ENCODE data around the gene CC2D2A. TPM values are rescaled to one million over a fixed set of nuclear protein-coding genes. Genes with fewer than 3 reads are reported as not detected.
A peak's percentile ranks its signal among the peaks of the same experiment; 100 is the strongest.

The CC2D2A gene
- total RNA-seq, 2 donors from 2014 or later = not detected

DNA sequence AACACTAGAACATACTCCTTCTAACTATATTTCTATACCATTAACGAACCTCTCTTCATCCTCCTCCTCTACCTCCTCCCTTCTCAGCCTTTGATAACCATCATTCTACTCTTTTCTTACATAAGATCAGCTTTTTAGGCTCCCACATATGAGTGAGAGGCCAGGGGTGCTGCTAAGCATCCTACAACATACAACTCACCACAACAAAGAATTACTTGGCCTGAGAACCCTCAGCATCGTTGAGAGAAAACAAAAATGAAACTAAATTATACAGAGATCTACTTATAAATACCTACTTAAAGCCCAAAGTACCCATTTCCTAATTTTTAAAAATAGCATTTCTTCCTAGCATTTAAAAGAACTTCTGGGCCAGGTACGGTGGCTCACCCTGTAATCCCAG, 77.7 kb downstream of the CC2D2A start:
- H3K4me1 Mint-ChIP-seq = peaks cover 10% of the 10 kb centered on the region
- peak; percentile 66 for ATAC-seq (replicated peaks)
- H3K27ac Mint-ChIP-seq = peak overlapping the region; percentile 77
- H3K9me3 Mint-ChIP-seq = no peaks in the 10 kb centered on the region
- H3K4me3 Mint-ChIP-seq = peak overlapping the region; percentile 65
- peaks cover 5% of the 10 kb centered on the region for H3K36me3 Mint-ChIP-seq (ENCODE audit: low read depth)
- no peaks in the 10 kb centered on the region for H3K27me3 Mint-ChIP-seq

DNA sequence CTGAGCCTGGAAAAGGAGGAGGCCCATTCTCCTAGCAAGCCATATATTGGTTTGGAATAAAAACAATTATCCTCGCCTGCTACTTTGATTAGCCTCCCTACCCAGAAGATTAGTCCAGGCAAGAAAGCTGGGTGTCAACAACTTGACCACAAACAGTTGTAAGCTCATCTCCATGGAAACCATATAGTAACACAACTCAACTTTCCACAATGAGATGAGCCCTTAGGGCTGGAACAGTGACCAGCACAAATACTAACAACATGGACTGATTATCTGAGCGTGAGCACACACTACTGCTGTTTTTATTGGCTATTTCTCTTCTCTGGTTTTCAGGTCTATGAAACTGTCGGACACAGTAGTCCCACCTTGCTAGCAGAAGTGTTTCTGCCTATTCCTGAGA, 80.8 kb downstream of the CC2D2A start:
- Mint-ChIP-seq H3K4me1 (peaks cover 10% of the 10 kb centered on the region), H3K4me3 (no peak overlapping the region), H3K27me3 (no peaks in the 10 kb centered on the region), H3K27ac (no peak overlapping the region), H3K9me3 (no peaks in the 10 kb centered on the region), H3K36me3 (ENCODE audit: low read depth) (peaks cover 2% of the 10 kb centered on the region)
- ATAC-seq (replicated peaks) = no peak

DNA sequence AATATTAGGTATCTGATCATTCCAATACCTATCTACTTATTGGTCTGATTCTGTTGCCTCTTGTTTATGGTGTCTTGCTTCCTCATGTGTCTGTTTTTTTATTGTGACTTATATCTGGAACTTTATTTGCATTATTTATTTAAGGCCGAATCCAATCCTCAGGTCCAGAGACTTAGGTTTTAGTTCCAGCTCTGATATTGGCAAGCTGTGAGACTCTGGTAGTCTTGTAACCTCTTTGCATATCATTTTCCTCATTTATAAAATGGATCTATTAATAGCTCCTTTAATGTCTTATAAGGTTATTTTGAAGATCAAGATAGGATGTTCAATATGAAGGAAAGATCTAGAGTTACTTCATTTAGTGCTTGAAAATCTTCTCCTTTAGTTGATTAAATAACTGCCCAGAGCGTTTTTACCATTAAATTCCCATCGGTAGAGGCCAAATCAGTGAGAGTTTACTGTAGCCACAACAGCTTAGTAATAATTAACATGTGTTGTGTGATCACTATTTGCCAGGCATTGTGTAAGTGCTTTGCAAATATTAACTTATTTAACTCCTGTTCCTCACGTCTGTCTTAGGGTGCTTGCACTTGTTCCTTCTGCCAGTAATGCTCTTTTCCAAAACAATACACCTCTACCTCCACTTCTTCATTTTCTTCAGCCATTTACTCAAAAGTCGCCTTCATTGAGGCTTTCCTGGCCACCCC, 82.2 kb downstream of the CC2D2A start:
- Mint-ChIP-seq H3K36me3 (ENCODE audit: low read depth) (no peaks in the 10 kb centered on the region), H3K4me1 (peaks cover 6% of the 10 kb centered on the region), H3K4me3 (no peak overlapping the region), H3K9me3 (no peaks in the 10 kb centered on the region), H3K27me3 (no peaks in the 10 kb centered on the region), H3K27ac (no peak overlapping the region)
- no peak for ATAC-seq (replicated peaks)

DNA sequence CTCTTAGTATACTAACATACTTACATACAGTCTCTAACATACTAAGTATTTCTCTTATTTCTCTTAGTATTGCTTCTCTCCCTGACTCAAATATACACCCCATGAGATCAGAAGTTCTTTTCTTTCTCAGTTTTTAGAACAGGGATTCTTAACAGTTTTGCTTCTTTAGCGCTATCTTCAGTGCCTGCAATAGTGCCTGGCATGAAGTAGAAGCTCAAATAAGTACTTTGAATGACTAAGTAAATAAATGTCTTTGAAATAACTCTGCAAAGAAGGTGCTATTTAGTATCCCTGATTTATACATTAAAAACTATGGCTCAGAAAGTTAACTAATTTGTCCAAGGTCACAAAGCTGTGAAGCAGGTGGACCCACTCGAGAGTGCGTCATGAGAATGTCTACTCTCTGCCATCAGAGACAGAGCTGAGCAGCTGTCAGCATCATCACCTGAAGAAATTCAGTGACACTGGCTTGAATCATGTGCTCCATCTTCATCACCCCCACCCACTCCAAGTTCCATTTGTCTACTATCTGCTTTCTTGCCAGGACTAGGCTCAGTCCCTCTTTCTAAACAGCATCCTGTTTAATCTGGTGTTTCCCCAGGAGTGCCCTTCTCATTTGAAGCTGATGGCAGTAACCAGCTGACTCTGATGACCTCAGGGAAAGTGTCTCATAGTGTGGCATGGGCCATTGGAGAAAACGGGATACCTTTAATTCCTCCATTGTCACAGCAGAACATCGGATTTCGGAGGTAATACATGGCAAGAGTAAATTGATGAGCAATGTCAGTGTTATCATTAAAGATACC, 83.1 kb downstream of the CC2D2A start:
- H3K27me3 Mint-ChIP-seq = no peaks in the 10 kb centered on the region
- H3K9me3 Mint-ChIP-seq = no peaks in the 10 kb centered on the region
- H3K4me1 Mint-ChIP-seq = no peaks in the 10 kb centered on the region
- no peak overlapping the region for H3K27ac Mint-ChIP-seq
- peak; percentile 54 for ATAC-seq (replicated peaks)
- H3K4me3 Mint-ChIP-seq = no peak overlapping the region
- H3K36me3 Mint-ChIP-seq (ENCODE audit: low read depth) = no peaks in the 10 kb centered on the region

DNA sequence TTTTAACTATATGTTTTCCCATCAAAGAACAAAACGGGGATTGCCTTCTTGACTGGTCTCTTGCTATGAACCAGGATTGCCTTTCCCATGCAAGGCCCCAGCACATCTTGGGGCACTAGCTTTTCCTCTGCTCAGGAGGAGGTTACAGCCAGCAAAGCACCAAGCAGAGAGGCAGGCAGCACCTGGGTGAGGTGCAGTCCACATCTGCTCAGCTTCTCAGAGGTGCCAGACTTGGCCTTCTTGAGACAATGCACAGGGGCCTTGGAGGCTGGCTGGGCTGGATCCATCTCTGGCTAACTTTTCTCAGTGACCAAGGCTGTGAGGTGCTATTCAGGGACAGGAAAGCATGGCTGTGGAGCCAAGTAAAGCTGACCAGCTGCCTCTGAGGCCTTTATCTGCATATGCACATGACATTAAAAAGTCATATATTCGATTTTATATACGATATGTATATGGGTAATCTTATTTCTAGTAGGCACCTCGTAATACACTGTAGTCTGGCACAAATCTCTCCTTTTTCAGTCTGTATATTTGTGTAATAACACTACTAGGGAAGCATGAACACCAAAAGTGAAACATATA, 86.9 kb downstream of the CC2D2A start:
- H3K36me3 Mint-ChIP-seq (ENCODE audit: low read depth) = no peaks in the 10 kb centered on the region
- H3K4me1 Mint-ChIP-seq = no peaks in the 10 kb centered on the region
- H3K4me3 Mint-ChIP-seq = no peak overlapping the region
- no peaks in the 10 kb centered on the region for H3K27me3 Mint-ChIP-seq
- ATAC-seq (replicated peaks) = no peak
- H3K9me3 Mint-ChIP-seq = no peaks in the 10 kb centered on the region
- no peak overlapping the region for H3K27ac Mint-ChIP-seq

DNA sequence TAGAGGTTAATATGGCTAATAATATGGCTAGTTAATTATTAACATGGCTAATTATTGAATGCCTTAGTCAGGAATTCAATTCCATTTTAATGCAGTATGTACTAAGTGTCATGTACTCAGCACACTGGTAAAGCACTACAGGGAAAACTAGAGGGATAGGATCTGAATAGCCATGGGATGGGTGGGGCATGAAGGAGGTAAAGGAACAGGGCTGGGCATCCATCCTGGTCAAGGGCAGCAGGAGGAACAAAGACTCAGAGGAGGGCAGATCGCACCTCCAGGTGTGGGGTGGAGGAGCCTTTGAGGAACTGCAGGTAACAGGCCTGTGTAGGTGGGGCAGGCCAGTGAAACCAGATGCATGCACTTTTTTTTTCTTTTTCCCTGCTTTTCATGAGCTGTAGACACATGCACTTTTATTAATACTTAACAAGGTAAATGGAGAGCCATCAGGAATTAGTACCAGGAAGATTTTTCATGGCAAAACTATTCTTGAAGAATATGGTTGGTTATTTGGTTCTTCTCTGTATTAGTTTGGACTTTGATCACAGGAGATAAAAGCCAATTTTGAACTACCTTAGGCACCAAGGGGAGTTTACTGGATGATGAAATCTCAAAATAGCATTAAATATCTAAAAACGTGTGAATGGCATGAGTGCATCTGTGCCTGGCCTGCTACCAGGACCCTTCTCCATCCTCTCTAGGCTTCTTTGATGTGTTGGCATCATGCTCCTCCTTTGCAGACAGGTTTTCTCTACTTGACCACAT, 88.3 kb downstream of the CC2D2A start:
- H3K4me1 Mint-ChIP-seq = no peaks in the 10 kb centered on the region
- no peak overlapping the region for H3K27ac Mint-ChIP-seq
- H3K9me3 Mint-ChIP-seq = no peaks in the 10 kb centered on the region
- H3K27me3 Mint-ChIP-seq = no peaks in the 10 kb centered on the region
- ATAC-seq (replicated peaks) = no peak
- no peak overlapping the region for H3K4me3 Mint-ChIP-seq
- H3K36me3 Mint-ChIP-seq (ENCODE audit: low read depth) = no peaks in the 10 kb centered on the region

DNA sequence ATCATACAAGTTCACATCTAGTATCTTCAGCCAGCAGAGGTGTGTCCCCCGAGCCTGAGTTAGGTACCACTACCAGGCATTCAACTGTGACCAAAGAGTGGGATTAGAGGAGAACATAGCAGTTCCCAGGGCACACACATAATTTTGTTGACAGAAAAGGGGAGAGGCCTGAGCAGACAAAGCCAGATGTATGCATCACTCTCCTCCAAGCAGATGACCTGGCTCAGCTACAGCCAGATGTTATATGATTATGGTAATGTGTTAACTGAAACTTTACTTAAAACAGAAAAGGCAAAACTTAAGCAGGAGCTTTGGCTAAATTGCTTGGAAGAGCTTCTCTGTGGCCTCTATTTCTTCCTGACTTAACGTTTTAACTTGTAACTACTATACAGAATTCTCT, 88.9 kb downstream of the CC2D2A start:
- no peak overlapping the region for H3K4me3 Mint-ChIP-seq
- H3K4me1 Mint-ChIP-seq = no peaks in the 10 kb centered on the region
- H3K27ac Mint-ChIP-seq = no peak overlapping the region
- no peak for ATAC-seq (replicated peaks)
- no peaks in the 10 kb centered on the region for H3K27me3 Mint-ChIP-seq
- H3K9me3 Mint-ChIP-seq = no peaks in the 10 kb centered on the region
- H3K36me3 Mint-ChIP-seq (ENCODE audit: low read depth) = no peaks in the 10 kb centered on the region

DNA sequence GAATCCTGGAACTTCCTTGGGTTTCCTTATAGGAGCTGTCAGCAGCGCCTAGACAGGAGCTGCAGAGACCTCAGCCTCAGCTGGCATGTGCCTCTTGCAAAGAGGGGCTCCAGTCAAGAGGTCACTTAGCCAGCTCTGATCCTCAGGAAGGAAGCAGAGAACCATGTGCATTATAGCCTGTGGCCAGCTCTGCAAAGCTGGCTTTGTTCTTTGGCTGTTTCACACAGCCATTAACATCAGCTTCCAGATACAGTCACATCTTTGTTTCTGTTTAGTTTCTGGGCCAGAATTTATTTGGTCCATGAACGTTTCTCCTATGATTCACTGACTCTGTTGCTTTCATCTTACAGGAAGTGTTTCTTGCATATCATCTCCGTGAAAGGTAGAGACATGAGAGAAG, 92.4 kb downstream of the CC2D2A start:
- no peaks in the 10 kb centered on the region for H3K27me3 Mint-ChIP-seq

DNA sequence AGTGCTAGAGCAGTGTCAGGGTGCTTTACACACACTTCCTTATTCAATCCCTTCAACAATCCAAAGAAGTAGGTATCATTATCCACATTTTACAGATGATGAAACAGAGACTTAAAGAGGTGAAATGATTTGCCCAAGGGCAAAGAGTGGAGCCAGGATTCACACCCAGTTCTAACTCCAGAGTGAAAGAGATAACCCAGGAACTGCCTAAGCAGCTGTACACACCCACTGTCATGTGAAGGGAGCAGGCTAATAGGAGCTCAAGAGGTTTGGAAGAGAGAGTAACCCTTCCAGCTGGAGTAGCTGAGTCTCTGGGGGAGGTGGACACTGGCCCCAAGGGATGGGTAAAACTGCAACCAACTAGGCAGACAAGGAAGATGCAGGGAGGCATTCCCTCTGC, 92.9 kb downstream of the CC2D2A start:
- H3K27me3 Mint-ChIP-seq = no peaks in the 10 kb centered on the region
- no peak for ATAC-seq (replicated peaks)
- peaks cover 6% of the 10 kb centered on the region for H3K36me3 Mint-ChIP-seq (ENCODE audit: low read depth)
- H3K4me3 Mint-ChIP-seq = no peak overlapping the region
- H3K4me1 Mint-ChIP-seq = no peaks in the 10 kb centered on the region
- H3K27ac Mint-ChIP-seq = no peak overlapping the region
- H3K9me3 Mint-ChIP-seq = no peaks in the 10 kb centered on the region

More for the DNA sequence above, 92.4 kb downstream of the CC2D2A start:
- Mint-ChIP-seq H3K27ac (no peak overlapping the region), H3K9me3 (no peaks in the 10 kb centered on the region), H3K4me1 (no peaks in the 10 kb centered on the region), H3K36me3 (ENCODE audit: low read depth) (peaks cover 6% of the 10 kb centered on the region), H3K4me3 (no peak overlapping the region)
- no peak for ATAC-seq (replicated peaks)

DNA sequence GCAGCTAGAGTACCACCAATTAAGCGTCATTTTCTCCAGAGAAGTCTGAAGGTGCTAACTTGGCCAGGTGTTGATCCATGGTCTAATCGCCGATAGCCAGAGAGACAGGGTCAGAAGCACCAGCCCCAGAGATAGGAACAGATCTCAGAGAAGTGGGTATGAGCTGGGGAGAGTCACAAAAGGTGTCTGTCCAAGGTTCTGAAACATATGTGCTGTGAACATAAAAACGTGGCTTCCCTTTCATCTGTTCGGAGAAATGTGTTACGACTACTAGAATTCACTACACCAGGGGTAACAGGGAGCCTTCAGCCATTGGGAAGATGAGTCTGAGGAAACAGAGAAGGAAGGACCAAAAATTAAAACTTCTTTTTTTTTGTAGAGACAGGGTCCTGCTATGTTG, 94.2 kb downstream of the CC2D2A start:
- no peak overlapping the region for H3K27ac Mint-ChIP-seq
- H3K27me3 Mint-ChIP-seq = no peaks in the 10 kb centered on the region
- ATAC-seq (replicated peaks) = no peak
- H3K4me1 Mint-ChIP-seq = no peaks in the 10 kb centered on the region
- H3K36me3 Mint-ChIP-seq (ENCODE audit: low read depth) = peaks cover 14% of the 10 kb centered on the region
- H3K9me3 Mint-ChIP-seq = no peaks in the 10 kb centered on the region
- H3K4me3 Mint-ChIP-seq = no peak overlapping the region

DNA sequence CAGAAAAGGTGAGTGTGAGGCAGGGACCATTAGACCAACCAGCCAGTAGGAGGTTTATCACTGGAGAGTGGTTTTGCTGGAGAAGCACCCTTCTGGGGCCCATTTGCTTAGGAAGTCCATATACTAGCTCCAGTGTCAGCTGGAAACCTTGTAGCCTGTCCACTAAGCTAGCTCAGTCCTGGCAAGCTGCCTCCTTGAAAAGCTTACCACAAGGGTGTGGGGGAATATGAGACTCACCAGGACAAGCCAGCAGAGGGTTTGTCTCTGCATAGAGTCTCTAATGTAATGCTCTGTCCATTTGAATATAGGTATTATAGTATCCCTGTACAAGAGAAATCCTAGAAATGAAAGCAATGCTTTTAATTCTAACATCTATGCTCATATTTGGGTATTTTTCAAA, 99.1 kb downstream of the CC2D2A start:
- H3K9me3 Mint-ChIP-seq = no peaks in the 10 kb centered on the region
- no peak overlapping the region for H3K27ac Mint-ChIP-seq
- H3K27me3 Mint-ChIP-seq = no peaks in the 10 kb centered on the region
- ATAC-seq (replicated peaks) = no peak
- no peak overlapping the region for H3K4me3 Mint-ChIP-seq
- H3K4me1 Mint-ChIP-seq = no peaks in the 10 kb centered on the region
- H3K36me3 Mint-ChIP-seq (ENCODE audit: low read depth) = peaks cover 28% of the 10 kb centered on the region

DNA sequence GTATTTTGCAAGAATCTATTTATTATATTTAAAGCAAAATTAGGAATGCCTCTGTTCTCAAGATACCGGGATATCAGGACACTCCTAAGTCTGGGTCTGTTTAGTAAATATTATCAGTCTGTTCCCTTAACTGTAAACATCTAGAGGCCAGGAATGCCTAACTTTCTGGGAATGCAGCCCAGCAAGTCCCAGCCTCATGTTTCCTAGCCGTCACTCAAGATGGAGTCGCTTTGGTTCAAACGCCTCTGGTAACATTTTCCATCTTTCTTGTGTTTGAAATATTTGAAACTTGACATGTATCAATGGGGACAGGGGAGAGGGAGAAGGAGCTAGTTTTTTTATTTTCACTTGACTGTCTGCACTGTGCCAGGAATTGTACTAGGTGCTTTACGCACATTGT, 100.1 kb downstream of the CC2D2A start:
- Mint-ChIP-seq H3K4me1 (no peaks in the 10 kb centered on the region), H3K36me3 (ENCODE audit: low read depth) (peaks cover 28% of the 10 kb centered on the region), H3K9me3 (no peaks in the 10 kb centered on the region), H3K4me3 (no peak overlapping the region), H3K27me3 (no peaks in the 10 kb centered on the region), H3K27ac (no peak overlapping the region)
- ATAC-seq (replicated peaks) = no peak

DNA sequence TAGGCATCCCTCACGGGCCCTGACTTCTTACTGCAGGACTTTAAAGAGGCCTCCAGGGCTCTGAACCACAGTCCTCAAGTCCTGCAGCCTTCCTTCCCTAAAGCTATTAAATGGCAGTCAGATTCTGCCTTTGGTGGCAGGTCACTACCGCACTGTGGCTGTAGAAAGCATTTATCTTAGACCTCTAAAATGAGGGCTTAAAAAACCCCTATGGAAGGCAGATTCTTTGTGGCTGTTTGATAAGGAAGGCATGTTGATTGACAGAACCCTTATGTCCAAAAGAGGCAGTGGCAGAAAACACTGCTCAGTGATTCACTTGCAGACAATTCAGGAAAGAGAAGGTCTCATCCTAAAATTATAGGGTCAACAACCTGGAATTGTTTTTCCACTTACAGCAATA, 106.3 kb downstream of the CC2D2A start:
- Mint-ChIP-seq H3K4me1 (no peaks in the 10 kb centered on the region), H3K27me3 (no peaks in the 10 kb centered on the region), H3K36me3 (ENCODE audit: low read depth) (no peaks in the 10 kb centered on the region), H3K9me3 (no peaks in the 10 kb centered on the region), H3K4me3 (no peak overlapping the region), H3K27ac (no peak overlapping the region)
- no peak for ATAC-seq (replicated peaks)

DNA sequence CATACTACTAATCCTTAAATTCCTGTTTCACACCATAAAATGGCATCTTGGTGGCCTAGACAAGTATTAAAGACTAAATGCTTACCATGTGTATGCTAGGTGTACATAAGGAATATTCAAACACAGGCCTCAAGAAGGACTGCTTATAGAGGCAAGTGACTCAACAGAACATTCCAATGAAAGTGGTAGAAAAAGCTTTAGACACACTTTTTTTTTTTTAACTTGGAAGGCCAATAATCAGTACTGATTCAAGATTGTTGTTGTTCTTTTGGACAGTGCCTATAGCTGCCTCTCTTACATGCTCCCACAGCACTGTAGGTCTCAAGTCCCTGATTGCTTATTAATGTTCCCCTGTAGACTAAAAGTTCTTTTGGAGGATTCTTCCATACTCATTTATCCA, 107.8 kb downstream of the CC2D2A start:
- no peaks in the 10 kb centered on the region for H3K27me3 Mint-ChIP-seq
- H3K4me3 Mint-ChIP-seq = no peak overlapping the region
- no peaks in the 10 kb centered on the region for H3K36me3 Mint-ChIP-seq (ENCODE audit: low read depth)
- ATAC-seq (replicated peaks) = no peak
- no peaks in the 10 kb centered on the region for H3K4me1 Mint-ChIP-seq
- H3K9me3 Mint-ChIP-seq = no peaks in the 10 kb centered on the region
- H3K27ac Mint-ChIP-seq = no peak overlapping the region
